ENCODE results near the gene ZHX3.

ZHX3 gene

GRCh38 chr20:41293269-41294037 is 24.1 kb downstream of the ZHX3 start:
- DNase-seq: no peak

GRCh38 chr20:41290804-41291389 is 26.6 kb downstream of the ZHX3 start:
- DNase-seq: no peak

- no peak for DNase-seq
Observed at GRCh38 chr20:41287327-41287726, 30.2 kb downstream of the ZHX3 start.

- DNase-seq: no peak
Observed at GRCh38 chr20:41286240-41286851, 31.2 kb downstream of the ZHX3 start.

GRCh38 chr20:41279546-41280225 is 37.8 kb downstream of the ZHX3 start:
- DNase-seq: no peak

GRCh38 chr20:41278936-41279335 is 38.6 kb downstream of the ZHX3 start:
- DNase-seq: no peak

- DNase-seq: no peak
Observed at GRCh38 chr20:41277049-41277448, 40.5 kb downstream of the ZHX3 start.

GRCh38 chr20:41276317-41276751 is 41.2 kb downstream of the ZHX3 start:
- no peak for DNase-seq

- no peak for DNase-seq
Observed at GRCh38 chr20:41275301-41275731, 42.2 kb downstream of the ZHX3 start.

- no peak for DNase-seq
Observed at GRCh38 chr20:41274152-41274551, 43.4 kb downstream of the ZHX3 start.

GRCh38 chr20:41273445-41273844 is 44.1 kb downstream of the ZHX3 start:
- DNase-seq: no peak

- no peak for DNase-seq
Observed at GRCh38 chr20:41272339-41272738, 45.2 kb downstream of the ZHX3 start.

GRCh38 chr20:41268917-41269652 is 48.4 kb downstream of the ZHX3 start:
- DNase-seq: no peak

GRCh38 chr20:41268402-41268801 is 49.1 kb downstream of the ZHX3 start:
- DNase-seq: peak; percentile 65

- DNase-seq: no peak
Observed at GRCh38 chr20:41265938-41266337, 51.6 kb downstream of the ZHX3 start.

- no peak for DNase-seq
Observed at GRCh38 chr20:41264819-41265218, 52.7 kb downstream of the ZHX3 start.

GRCh38 chr20:41261790-41262717 is 55.5 kb downstream of the ZHX3 start:
- no peak for DNase-seq

- DNase-seq: no peak
Observed at GRCh38 chr20:41261260-41261659, 56.3 kb downstream of the ZHX3 start.

GRCh38 chr20:41260734-41261220 is 56.8 kb downstream of the ZHX3 start:
- no peak for DNase-seq

- no peak for DNase-seq
Observed at GRCh38 chr20:41259309-41259708, 58.2 kb downstream of the ZHX3 start.

GRCh38 chr20:41258474-41258873 is 59.1 kb downstream of the ZHX3 start:
- DNase-seq: no peak

GRCh38 chr20:41256516-41256915 is 61.0 kb downstream of the ZHX3 start:
- DNase-seq: no peak

All from NCI-H526 treated with DMSO at 0.1 percent for 48 hours (cell line).